GM18870 (cell line): ENCODE measurements around the gene TESK2.

Experiments
- ATAC-seq: cut with Tn5 transposase; IDR thresholded peaks from one replicate; pipeline ENCODE4 v1.9.1; 2021; ENCODE audit warnings: moderate library complexity; ENCODE audit not compliant: unreplicated experiment

Gene TESK2

DNA sequence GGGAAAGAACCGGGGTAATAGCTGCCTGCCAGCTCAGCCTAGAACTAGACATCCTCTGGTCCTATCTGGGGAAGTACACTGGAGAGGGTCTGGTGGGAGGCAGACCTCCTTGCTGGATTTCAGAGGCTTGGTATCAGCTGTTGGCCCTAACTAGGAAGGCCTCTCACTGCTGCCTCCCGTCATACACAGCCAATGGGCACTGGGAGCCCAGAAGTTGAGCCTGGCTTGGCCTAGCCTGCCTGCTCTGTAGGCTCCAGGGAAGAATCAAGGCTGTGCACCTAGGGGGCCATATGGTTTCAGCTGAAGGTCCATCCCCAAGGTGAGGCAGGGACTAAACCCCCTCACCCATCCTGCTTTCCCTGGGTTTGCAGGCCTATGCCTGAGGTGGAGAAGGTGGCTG lies 146.5 kb downstream of the TESK2 start:
- no peak for ATAC-seq

DNA sequence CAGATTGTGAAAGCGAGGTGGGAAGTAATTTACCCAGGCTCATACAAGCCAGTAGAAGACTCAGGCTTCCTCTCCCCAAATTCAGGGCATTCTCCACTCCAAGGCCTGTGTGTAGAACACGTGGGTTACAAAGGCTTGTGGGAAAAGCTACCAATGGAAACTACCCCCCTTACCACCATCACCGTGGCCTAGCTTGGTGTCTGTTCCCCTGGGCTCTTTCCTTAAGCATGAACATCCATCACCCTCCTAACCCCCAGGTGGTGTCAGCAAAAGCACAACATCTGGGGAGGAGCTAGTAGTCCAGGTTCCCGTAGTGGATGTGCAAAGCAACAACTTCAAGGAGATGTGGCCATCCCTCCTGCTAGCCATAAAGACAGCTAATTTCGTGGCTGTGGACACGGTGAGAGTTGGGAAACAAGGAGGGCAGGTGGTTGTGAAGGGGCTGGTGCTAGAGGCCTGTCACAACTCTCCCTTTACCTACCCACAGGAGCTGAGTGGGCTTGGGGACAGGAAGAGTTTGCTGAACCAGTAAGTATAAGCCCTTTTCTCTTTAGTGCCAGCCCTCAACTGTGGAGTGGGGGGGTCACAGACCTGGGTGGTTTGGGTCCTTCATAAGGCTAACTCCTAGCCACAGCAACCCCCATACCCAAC lies 150.0 kb downstream of the TESK2 start:
- ATAC-seq = no peak

DNA sequence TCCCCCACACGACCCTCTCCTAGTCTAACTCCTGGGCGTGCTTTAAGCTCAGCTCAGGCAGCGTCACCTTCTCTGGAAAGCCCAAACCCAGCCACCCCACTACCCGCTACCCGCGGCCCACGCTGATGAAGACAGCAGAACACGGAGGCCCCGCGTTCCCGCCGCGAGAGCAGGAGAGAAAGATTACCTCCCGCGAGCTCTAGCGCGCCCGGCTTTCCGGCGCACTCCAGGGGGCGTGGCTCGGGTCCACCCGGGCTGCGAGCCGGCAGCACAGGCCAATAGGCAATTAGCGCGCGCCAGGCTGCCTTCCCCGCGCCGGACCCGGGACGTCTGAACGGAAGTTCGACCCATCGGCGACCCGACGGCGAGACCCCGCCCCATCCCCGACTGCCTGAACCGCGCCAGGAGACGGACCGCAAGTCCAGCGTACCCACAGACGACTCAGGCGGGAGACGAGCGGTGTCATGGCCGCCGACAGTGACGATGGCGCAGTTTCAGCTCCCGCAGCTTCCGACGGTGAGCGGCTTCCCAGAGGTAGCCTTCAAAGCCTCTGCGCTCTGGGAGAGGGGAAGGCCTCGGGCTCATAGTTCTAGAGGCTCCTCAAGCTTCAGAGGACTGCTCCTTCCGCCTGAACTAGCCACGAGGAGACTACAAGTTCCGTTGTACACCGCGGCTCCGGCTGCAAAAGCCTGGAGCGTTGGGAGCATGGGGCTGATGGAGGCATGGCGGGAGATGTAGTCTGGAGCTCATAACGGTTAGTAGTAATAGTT lies 151.0 kb downstream of the TESK2 start, which contains the start of the genes MUTYH and TOE1:
TSS of gene MUTYH (minus strand) at position 652 of the 770 bp plus-strand sequence. CDS start 5,935 bp downstream, outside the sequence.
TSS of gene TOE1 (plus strand) at position 382 of the 770 bp plus-strand sequence. CDS start at position 465, 83 bp downstream.
- ATAC-seq = peak; percentile 60

DNA sequence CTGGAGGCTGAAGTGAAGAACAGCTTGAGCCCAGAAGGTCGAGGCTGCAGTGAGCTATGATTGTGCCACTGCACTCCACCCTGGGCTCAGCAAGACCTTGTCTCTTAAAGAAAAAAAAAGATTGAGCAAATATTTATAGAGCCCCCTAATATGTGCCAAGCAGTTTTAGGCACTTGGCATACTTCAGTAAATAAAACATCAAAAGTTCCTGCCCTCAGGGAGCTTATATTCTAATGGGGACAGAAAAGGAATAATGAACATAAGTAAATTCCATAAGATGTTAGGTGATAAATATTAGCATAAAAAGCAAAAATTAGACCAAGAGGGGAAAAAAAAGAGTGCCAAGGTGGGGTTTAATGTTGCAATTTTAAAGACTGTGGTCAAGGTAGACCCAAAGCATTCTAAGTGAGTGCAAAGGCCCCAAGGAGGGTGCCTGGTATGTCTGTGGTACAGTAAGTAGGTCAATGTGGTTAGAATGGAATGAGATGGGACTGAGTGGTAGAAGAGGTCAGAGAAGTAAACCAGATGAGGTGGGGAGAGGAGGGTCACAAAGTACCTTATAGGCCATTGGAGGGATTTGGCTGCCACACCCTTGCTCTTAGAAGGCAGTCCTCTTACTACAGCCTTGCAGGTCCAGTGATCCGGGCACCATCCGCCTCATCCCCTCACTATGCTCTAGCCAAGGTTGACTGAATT lies 153.2 kb downstream of the TESK2 start:
- ATAC-seq = no peak

DNA sequence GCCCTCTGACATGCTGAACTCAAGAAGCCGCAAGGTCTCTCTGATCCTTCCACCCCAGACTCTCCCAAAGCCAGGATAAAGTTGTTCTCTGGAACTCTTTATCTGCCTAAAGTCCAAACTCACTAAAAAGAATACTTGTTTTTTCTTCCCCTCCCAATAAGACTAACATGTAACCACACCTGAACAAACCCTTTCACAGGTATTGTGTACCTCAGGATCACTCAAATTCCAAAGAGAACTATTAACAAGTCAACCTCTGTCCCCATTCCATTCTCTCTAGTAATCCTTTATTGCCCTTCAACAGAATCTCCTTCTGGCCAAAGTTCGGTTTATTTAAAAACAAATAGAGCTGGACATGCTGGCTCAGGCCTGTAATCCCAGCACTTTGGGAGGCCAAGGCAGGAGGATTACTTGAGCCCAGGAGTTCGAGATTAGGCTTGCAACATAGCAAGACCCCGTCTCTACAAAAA lies 155.1 kb downstream of the TESK2 start:
- no peak for ATAC-seq

DNA sequence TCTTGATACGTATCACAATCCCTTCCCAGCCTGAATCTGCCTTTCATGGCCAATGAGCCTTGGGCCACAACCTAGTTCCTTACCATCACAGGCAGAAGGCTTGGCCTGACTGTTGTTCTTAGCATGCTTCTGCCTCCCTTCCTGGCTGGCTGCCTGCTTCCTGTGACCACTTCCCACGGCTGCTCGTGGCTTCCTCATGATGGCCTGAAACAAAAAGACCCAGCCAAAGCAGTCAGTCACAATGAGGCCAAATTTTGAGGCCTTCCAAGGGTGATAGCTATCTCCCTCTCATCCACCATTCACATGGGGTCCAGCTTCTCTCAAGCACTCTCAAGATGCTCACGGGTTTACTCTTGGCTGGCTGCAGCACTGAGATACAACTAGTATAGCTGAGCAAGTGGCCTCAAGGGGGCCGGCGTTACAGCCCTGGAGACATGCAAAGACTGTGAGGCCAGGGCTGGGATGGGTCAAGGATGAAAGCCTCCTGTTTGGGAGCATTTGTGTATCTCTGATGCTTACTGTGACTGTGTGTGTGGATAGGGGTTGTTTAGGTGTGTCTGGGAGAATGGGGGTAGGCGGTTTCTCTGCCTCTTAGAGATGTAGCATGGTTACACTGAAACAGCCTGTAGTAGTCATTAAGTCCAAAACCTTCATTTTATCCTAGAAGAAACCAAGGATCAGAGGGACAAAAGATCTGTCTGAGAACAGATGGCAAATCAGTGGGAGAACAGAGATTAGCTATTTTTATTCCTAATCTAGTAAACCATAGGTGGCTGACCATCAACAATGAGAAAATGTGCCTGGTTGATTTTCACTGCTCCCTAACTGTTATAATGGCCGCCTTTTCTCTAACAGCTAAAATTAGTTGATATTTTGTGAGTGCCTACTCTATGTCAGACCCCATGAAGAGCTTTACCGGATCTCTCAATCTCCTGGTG lies 156.4 kb downstream of the TESK2 start:
- ATAC-seq = no peak

DNA sequence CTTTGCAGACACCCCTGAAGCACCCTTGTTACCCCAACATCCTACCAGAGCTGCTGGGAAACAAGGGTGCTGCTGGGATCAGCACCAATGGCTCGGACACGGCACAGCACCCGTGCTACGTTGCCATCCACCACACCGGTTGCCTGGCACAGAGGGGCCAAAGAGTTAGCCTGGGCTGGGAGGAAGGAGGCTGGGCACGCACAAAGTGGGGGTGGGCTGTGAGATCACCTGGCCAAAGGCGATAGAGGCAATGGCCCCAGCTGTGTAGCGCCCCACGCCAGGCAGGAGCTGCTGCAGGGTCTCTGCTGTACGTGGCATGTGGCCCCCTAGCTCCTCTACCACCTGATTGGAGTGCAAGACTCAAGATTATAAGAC lies 158.6 kb downstream of the TESK2 start:
- no peak for ATAC-seq

DNA sequence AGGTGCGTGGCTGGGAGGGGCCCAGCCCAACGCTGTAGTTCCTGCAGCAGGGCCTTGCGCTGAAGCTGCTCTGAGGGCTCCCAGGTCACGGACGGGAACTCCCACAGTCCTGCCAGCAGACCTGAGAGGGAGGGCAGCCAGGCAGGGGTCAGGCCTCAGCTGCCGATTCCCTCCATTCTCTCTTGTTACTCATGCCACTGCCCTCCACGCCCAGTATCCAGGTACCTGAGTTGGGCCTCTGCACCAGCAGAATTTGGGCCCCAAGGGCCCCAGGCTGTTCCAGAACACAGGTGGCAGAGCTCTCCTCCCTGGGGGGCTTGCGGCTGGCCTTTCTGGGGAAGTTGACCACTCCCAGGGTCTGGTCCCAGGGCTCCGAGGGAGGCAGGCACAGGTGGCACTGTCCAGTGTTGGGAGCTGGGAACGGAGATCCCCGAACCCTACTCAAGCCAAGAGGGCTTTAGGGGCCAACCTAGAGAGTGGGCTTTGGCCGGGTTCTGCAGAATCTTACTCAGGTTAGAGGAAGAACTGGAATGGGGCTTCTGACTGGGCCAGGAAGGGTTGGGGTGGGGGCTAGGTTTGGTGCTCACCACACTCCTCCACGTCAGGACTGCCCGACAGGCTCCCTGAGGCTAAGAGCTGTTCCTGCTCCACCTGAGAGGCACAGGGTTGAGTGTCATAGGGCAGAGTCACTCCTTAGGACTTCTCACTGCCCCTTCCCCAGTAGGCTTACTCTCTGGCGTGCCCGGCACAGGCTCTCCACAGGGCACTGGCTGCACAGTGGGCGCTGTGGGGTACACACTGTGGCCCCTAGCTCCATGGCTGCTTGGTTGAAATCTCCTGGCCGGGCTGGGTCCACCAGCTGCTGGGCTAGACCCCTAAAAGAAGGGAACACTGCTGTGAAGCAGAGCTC lies 159.3 kb downstream of the TESK2 start:
- no peak for ATAC-seq

DNA sequence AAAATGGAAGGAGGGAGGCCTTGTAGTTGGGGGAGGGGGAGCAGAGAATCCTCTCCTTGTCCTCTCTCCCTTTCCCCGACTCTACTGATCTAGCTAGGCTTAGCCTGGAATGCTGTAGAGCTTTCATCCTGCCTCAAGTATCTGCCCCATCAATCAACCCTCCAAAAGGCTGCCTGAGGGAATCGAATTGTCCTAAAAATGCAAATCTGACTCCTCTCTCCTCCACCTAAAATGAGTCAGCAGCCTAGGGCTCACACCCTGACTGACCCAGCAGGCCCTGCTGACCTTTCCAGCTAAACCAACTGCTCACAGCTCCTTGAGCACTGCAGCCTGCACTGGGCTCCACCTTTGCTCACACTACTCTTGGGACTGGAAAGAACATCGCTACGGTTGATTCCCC lies 161.5 kb downstream of the TESK2 start:
- no peak for ATAC-seq

DNA sequence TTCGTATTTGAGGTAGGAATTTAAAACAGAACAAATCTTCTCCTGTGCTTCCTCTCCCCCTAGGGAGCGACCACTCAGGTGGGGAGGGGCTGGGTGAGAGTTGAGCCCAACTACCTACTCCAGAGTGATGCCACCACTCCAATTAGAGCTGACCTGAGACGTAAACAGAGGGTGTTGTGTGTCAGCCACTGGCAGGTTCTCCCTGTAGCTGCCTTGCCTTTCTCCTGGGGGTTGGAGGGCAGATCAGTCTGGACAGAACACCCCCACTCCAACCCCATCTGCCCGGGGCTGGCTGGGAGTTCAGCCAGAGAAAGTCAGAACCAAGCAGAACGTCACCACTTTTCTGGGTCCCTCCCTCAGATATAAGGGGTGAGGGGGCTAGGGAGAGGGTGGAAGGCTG lies 162.3 kb downstream of the TESK2 start:
- no peak for ATAC-seq

DNA sequence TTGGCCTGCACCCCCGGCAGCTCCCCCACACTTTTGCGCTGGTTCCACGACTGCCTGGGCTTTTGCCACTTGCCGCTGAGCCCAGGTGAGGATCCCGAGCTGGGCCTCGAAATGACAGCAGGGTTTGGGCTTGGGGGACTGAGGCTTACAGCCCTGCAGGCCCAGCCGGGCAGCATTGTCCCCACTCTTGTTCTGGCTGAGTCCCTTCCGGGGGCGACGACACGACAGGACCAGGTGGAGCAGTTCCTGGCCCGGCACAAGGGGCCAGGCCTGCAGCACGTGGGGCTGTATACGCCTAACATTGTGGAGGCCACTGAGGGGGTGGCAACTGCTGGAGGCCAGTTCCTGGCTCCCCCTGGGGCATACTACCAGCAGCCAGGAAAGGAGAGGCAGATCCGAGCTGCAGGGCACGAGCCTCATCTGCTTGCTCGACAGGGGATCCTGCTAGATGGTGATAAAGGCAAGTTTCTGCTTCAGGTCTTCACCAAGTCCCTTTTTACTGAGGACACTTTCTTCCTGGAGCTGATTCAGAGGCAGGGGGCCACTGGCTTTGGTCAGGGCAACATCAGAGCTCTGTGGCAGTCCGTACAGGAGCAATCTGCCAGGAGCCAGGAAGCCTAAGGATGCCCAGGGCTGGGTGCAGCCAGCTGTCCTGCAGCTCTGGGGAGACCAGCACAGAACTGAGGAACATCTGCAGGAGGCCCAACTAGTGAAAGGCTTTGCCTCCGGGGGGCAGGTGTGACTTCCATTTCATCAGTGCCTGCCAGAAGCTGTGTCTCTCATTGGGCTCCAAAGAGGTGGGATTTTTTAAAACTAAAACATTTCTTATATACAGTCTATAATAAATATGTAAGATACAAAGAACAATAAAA lies 163.1 kb downstream of the TESK2 start:
- no peak for ATAC-seq

DNA sequence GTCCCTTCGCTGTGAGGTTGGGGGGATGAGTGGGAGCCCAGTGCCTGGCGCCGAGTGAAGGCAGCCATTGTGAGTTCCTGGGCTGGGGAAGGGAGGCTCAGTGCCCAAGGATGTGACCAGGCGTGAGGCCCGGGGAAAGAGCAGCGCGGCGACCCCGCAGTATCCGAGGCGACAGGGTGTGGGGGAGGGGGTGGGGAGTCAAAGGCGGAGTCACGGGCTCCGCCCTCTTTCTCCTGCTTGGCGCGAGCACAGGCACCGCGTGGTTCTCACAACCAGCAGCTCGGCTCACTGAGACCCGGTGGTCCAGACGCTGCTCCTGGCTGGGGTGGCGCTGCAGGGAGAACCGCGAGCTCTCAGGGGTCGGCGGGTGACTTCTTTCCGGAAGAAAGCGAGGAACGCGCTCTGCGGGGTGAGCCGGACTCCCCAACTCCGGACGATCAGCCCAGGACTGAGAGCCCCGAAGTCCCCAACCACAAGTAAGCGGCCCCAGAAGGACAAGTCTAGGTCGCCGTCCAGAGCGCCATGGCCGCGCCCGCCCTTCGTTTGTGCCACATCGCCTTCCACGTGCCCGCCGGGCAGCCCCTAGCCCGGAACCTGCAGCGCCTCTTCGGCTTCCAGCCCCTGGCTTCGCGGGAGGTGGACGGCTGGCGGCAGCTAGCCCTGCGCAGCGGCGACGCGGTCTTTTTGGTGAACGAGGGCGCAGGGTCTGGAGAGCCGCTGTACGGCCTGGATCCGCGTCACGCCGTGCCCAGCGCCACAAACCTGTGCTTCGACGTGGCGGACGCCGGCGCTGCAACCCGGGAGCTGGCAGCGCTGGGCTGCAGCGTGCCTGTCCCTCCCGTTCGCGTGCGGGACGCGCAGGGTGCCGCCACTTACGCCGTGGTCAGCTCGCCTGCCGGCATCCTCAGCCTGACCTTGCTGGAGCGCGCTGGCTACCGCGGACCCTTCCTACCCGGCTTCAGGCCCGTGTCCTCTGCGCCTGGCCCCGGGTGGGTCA lies 164.0 kb downstream of the TESK2 start, which contains the start of gene HPDL:
TSS of gene HPDL (plus strand) at position 269 of the 997 bp plus-strand sequence. CDS start at position 523, 254 bp downstream.
- ATAC-seq = no peak

DNA sequence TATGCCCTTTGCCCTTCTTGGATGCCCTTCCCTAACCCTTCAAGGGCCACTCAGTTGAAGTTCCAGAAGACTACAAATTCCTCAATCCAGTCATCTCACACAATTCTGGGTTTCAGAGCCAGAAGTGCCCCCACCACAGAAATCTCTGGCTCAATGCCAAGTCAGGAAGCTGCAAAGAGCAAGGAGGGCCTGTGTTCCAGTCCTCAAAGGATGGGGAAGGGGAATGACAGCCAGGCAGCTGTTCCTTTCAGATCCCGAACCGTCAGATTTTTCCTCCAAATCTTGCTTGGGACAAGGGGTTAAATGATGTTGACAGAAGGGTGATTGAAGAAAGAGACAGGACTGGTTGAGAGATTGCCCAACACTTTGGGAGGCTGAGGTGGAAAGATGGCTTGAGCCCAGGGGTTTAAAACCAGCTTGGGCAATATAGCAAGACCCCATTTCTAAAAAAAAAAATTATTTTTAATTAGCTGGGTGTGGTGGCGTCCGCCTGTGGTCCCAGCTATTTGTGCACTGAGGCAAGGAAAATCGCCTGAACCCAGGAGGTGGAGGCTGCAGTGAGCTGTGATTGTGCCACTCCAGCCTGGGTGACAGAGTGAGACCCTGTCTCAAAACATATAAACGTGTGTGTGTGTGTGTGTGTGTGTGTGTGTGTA lies 165.0 kb downstream of the TESK2 start:
- no peak for ATAC-seq

DNA sequence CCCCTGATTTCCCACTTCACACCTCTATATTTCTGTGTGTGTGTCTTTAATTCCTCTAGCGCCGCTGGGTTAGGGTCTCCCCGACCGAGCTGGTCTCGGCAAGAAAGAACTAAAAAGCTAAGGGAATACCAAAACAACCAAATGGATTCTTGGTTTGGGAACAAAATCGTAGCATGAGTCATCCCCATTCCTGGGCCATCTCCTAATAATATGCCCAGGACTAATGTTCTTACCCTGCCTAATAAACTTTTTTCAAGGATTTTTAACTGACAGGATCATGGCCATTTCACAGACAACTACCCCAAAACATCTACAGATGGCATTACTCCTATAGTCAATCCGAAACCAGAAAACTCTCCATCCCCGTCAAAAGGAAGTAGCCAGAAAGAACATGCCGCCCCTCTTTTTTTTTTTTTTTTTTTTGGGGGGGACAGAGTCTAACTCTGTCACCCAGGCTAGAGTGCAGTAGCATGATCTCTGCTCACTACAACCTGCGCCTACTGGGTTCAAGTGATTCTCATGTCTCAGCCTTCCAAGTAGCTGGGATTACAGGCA lies 168.4 kb downstream of the TESK2 start:
- ATAC-seq = no peak

DNA sequence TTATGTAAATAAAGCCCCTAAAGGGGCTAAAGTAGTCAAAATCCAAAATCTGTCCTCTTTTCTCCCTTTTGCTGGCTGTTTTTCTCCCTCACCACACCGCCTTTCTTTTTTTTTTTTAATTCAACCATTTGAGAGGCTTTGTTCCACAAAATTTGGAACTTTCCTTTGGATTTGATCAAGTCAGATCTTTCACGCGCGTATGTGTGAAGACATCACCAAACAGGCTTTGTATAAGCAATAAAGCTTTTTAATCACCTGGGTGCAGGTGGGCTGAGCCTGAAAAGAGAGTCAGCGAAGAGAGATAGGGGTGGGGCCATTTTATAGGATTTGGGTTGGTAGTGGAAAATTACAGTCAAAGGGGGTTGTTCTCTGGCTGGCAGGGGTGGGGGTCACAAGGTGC lies 169.5 kb downstream of the TESK2 start:
- ATAC-seq = no peak

DNA sequence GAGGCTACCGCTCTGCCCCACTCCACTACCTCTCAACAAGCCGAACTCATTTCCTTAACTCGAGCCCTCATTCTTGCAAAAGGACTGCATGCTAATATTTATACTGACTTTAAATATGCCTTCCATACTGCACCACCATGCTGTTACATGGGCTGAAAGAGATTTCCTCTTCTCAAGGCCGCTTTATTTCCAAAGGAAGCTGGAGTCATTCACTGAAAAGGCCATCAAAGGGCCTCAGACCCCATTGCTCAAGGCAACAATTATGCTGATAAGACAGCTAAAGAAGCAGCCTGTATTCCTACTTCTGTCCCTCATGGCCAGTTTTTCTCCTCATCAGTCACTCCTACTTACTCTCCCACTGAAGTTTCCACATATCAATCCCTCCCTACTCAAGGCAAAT lies 171.2 kb downstream of the TESK2 start:
- no peak for ATAC-seq
